HEK293 (cell line): ENCODE data around the gene CD109.

Experiments used
- HOXD13 ChIP-seq: sonication (generic); formaldehyde crosslinking; IDR thresholded peaks from 2 replicates; pipeline ENCODE4 v1.8.0; 2022; ENCODE audit warnings: missing genetic modification reagents, borderline replicate concordance
- KLF9 ChIP-seq: fragments of 450-650 bp; formaldehyde crosslinking; IDR thresholded peaks from 2 replicates; pipeline ENCODE4 v1.5.1; 2016; ENCODE audit warnings: missing biosample characterization, missing genetic modification characterization, low read depth
- MYNN ChIP-seq: fragments of 450-650 bp; formaldehyde crosslinking; IDR thresholded peaks from 2 replicates; pipeline ENCODE4 v1.5.1; 2016; ENCODE audit warnings: missing biosample characterization, missing genetic modification characterization, borderline replicate concordance
- MZF1 ChIP-seq: fragments of 450-650 bp; formaldehyde crosslinking; IDR thresholded peaks from 2 replicates; pipeline ENCODE4 v1.5.1; 2017; ENCODE audit warnings: missing biosample characterization, missing genetic modification characterization, borderline replicate concordance
- OVOL3 ChIP-seq: fragments of 450-650 bp; formaldehyde crosslinking; IDR thresholded peaks from 2 replicates; pipeline ENCODE4 v1.5.1; 2016; ENCODE audit warnings: missing biosample characterization, missing genetic modification characterization
- SP7 ChIP-seq: fragments of 450-650 bp; formaldehyde crosslinking; IDR thresholded peaks from 2 replicates; pipeline ENCODE4 v1.5.1; 2016; ENCODE audit warnings: missing biosample characterization, missing genetic modification characterization
- ZBTB1 ChIP-seq: fragments of 450-650 bp; formaldehyde crosslinking; IDR thresholded peaks from 2 replicates; pipeline ENCODE4 v1.5.1; 2016; ENCODE audit warnings: missing biosample characterization, missing genetic modification characterization
- ZBTB21 ChIP-seq: fragments of 450-650 bp; formaldehyde crosslinking; IDR thresholded peaks from 2 replicates; pipeline ENCODE4 v1.5.1; 2017; ENCODE audit warnings: missing biosample characterization, missing genetic modification characterization
- ZFHX2 ChIP-seq: fragments of 450-650 bp; formaldehyde crosslinking; conservative IDR thresholded peaks from 2 replicates; pipeline ENCODE4 v1.5.1; 2016; ENCODE audit warnings: missing biosample characterization, missing genetic modification characterization
- ZNF114 ChIP-seq: fragments of 450-650 bp; formaldehyde crosslinking; IDR thresholded peaks from 2 replicates; pipeline ENCODE4 v1.5.0; 2017; ENCODE audit warnings: missing biosample characterization, missing genetic modification characterization
- ZNF121 ChIP-seq: fragments of 450-650 bp; formaldehyde crosslinking; IDR thresholded peaks from 2 replicates; pipeline ENCODE4 v1.5.1; 2016; ENCODE audit warnings: missing biosample characterization, missing genetic modification characterization
- ZNF169 ChIP-seq: fragments of 450-650 bp; formaldehyde crosslinking; IDR thresholded peaks from 2 replicates; pipeline ENCODE4 v1.5.1; 2016; ENCODE audit warnings: missing biosample characterization, missing genetic modification characterization
- ZNF202 ChIP-seq: fragments of 450-650 bp; formaldehyde crosslinking; IDR thresholded peaks from 2 replicates; pipeline ENCODE4 v1.5.1; 2016; ENCODE audit warnings: missing biosample characterization, missing genetic modification characterization, borderline replicate concordance
- ZNF292 ChIP-seq: fragments of 450-650 bp; formaldehyde crosslinking; IDR thresholded peaks from 2 replicates; pipeline ENCODE4 v1.5.1; 2016; ENCODE audit warnings: low read depth, missing biosample characterization, missing genetic modification characterization, borderline replicate concordance
- ZNF350 ChIP-seq: fragments of 450-650 bp; formaldehyde crosslinking; IDR thresholded peaks from 2 replicates; pipeline ENCODE4 v1.5.0; 2017; ENCODE audit warnings: missing biosample characterization, mild to moderate bottlenecking, missing genetic modification characterization
- ZNF404 ChIP-seq: fragments of 450-650 bp; formaldehyde crosslinking; IDR thresholded peaks from 2 replicates; pipeline ENCODE4 v1.5.1; 2017; ENCODE audit warnings: missing biosample characterization, missing genetic modification characterization
- ZNF423 ChIP-seq: fragments of 450-650 bp; formaldehyde crosslinking; IDR thresholded peaks from 2 replicates; pipeline ENCODE4 v1.5.1; 2016; ENCODE audit warnings: missing biosample characterization, missing genetic modification characterization
- ZNF48 ChIP-seq: fragments of 450-650 bp; formaldehyde crosslinking; IDR thresholded peaks from 2 replicates; pipeline ENCODE4 v1.5.1; 2016; ENCODE audit warnings: missing biosample characterization, missing genetic modification characterization
- ZNF548 ChIP-seq: fragments of 450-650 bp; formaldehyde crosslinking; IDR thresholded peaks from 2 replicates; pipeline ENCODE4 v1.5.1; 2016; ENCODE audit warnings: missing biosample characterization, missing genetic modification characterization
- ZNF596 ChIP-seq: fragments of 450-650 bp; IDR thresholded peaks from 2 replicates; pipeline ENCODE4 v1.5.0; 2018; ENCODE audit warnings: missing biosample characterization, mild to moderate bottlenecking, missing genetic modification characterization, moderate library complexity
- ZNF623 ChIP-seq: fragments of 450-650 bp; formaldehyde crosslinking; IDR thresholded peaks from 2 replicates; pipeline ENCODE4 v1.5.1; 2016; ENCODE audit warnings: missing biosample characterization, missing genetic modification characterization
- ZNF670 ChIP-seq: fragments of 450-650 bp; formaldehyde crosslinking; IDR thresholded peaks from 2 replicates; pipeline ENCODE4 v1.5.1; 2016; ENCODE audit warnings: missing biosample characterization, missing genetic modification characterization, low read depth
- ZNF701 ChIP-seq: fragments of 450-650 bp; formaldehyde crosslinking; IDR thresholded peaks from 2 replicates; pipeline ENCODE4 v1.5.1; 2016; ENCODE audit warnings: missing biosample characterization, missing genetic modification characterization
- ZNF830 ChIP-seq: fragments of 450-650 bp; IDR thresholded peaks from 2 replicates; pipeline ENCODE4 v1.5.0; 2018; ENCODE audit warnings: missing biosample characterization, missing genetic modification characterization, low read depth, mild to moderate bottlenecking, moderate library complexity
- TF ChIP-seq, protein P1 (sequence below): fragments of 450-650 bp; formaldehyde crosslinking; conservative IDR thresholded peaks from 2 replicates; pipeline ENCODE4 v1.5.1; 2016; ENCODE audit warnings: low read depth, missing biosample characterization, missing genetic modification characterization
- TF ChIP-seq, protein P2 (sequence below): fragments of 450-650 bp; formaldehyde crosslinking; IDR thresholded peaks from 2 replicates; pipeline ENCODE4 v1.5.1; 2017; ENCODE audit warnings: missing biosample characterization, mild to moderate bottlenecking, missing genetic modification characterization, moderate library complexity
- TF ChIP-seq, protein P3 (sequence below): fragments of 450-650 bp; formaldehyde crosslinking; IDR thresholded peaks from 2 replicates; pipeline ENCODE4 v1.5.1; 2016; ENCODE audit warnings: missing biosample characterization, missing genetic modification characterization, borderline replicate concordance

Gene CD109

DNA sequence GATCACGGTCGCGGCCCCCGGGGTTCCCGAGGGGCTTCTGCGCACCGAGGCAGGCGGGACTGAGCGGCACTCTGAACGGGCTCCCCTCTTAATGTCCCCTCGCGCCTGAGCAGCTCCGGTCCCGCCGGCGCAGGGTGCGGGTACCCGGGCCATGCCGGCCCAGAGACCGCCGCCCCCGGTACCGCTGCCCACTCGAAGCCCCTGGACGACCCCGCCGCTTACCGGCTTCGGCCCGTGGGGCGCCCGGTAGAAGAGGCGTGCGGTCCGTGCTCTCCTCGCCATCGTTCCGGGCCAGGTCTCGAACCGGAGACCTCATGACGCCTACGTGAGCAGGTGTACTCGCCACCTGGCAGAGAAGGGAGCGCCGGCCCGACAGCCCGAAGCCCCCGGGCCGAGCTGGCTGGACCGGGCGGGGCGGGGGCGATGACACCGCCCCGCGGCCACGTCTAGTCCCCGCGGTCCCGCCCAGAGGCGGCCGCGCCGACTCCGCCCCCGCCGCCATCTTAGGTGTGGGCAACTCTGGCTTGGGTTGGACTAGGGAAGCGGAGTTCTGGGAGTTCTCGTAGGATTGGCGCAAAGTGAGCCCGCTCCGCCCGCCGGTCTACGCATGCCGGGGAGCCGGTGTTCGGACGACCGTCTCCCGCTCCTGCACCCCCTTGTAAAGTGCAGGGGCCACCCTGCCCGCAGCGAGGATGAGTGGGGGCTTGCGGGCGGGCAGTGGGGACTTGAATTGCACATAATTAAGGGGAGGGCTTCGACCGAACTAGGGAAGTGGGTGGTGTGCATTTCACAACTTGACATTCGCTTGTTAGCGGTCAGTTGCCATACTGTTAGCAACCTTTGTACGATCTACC lies 42.2 kb upstream of the CD109 start, which contains the start of gene SLC17A5 (continued):
- no peak for TF ChIP-seq ZNF548 (tag by site-specific recombination)
- TF ChIP-seq, protein P1, sequence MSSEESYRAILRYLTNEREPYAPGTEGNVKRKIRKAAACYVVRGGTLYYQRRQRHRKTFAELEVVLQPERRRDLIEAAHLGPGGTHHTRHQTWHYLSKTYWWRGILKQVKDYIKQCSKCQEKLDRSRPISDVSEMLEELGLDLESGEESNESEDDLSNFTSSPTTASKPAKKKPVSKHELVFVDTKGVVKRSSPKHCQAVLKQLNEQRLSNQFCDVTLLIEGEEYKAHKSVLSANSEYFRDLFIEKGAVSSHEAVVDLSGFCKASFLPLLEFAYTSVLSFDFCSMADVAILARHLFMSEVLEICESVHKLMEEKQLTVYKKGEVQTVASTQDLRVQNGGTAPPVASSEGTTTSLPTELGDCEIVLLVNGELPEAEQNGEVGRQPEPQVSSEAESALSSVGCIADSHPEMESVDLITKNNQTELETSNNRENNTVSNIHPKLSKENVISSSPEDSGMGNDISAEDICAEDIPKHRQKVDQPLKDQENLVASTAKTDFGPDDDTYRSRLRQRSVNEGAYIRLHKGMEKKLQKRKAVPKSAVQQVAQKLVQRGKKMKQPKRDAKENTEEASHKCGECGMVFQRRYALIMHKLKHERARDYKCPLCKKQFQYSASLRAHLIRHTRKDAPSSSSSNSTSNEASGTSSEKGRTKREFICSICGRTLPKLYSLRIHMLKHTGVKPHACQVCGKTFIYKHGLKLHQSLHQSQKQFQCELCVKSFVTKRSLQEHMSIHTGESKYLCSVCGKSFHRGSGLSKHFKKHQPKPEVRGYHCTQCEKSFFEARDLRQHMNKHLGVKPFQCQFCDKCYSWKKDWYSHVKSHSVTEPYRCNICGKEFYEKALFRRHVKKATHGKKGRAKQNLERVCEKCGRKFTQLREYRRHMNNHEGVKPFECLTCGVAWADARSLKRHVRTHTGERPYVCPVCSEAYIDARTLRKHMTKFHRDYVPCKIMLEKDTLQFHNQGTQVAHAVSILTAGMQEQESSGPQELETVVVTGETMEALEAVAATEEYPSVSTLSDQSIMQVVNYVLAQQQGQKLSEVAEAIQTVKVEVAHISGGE (tag by site-specific recombination) = peak; percentile 60
- TF ChIP-seq ZBTB21 (tag by site-specific recombination) = peak; percentile 63; the same call in 1 of the 2 replicates
- TF ChIP-seq ZNF830 (tag by site-specific recombination) = no peak
- TF ChIP-seq, protein P2, sequence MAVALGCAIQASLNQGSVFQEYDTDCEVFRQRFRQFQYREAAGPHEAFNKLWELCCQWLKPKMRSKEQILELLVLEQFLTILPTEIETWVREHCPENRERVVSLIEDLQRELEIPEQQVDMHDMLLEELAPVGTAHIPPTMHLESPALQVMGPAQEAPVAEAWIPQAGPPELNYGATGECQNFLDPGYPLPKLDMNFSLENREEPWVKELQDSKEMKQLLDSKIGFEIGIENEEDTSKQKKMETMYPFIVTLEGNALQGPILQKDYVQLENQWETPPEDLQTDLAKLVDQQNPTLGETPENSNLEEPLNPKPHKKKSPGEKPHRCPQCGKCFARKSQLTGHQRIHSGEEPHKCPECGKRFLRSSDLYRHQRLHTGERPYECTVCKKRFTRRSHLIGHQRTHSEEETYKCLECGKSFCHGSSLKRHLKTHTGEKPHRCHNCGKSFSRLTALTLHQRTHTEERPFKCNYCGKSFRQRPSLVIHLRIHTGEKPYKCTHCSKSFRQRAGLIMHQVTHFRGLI = no peak
- peak; percentile 79 for TF ChIP-seq SP7 (tag by site-specific recombination)
- no peak for TF ChIP-seq MYNN
- TF ChIP-seq ZNF701 (tag by site-specific recombination) = no peak
- TF ChIP-seq ZNF48 (tag by site-specific recombination) = no peak
- peak; percentile 68; the same call in 1 of the 2 replicates for TF ChIP-seq MZF1 (tag by site-specific recombination)
- no peak for TF ChIP-seq ZBTB1 (tag by site-specific recombination)
- no peak for TF ChIP-seq ZNF350 (tag by site-specific recombination)
- 0 out of 2 replicates have a peak, but pooled peaks have one; percentile 33 for TF ChIP-seq ZNF423 (tag by site-specific recombination)
- TF ChIP-seq KLF9 (tag by site-specific recombination) = peak; percentile 40; the same call in 1 of the 2 replicates
- TF ChIP-seq ZFHX2 = peak; percentile 63
- TF ChIP-seq ZNF292 (tag by site-specific recombination) = no peak
- TF ChIP-seq ZNF670 = no peak
- 0 out of 2 replicates have a peak, but pooled peaks have one; percentile 38 for TF ChIP-seq ZNF596 (tag by site-specific recombination)
- no peak for TF ChIP-seq HOXD13 (CRISPR knock-in tag)
- no peak for TF ChIP-seq ZNF202 (tag by site-specific recombination)
- no peak for TF ChIP-seq ZNF169
- TF ChIP-seq ZNF114 (tag by site-specific recombination) = no peak
- TF ChIP-seq ZNF404 (tag by site-specific recombination) = no peak
- TF ChIP-seq, protein P3, sequence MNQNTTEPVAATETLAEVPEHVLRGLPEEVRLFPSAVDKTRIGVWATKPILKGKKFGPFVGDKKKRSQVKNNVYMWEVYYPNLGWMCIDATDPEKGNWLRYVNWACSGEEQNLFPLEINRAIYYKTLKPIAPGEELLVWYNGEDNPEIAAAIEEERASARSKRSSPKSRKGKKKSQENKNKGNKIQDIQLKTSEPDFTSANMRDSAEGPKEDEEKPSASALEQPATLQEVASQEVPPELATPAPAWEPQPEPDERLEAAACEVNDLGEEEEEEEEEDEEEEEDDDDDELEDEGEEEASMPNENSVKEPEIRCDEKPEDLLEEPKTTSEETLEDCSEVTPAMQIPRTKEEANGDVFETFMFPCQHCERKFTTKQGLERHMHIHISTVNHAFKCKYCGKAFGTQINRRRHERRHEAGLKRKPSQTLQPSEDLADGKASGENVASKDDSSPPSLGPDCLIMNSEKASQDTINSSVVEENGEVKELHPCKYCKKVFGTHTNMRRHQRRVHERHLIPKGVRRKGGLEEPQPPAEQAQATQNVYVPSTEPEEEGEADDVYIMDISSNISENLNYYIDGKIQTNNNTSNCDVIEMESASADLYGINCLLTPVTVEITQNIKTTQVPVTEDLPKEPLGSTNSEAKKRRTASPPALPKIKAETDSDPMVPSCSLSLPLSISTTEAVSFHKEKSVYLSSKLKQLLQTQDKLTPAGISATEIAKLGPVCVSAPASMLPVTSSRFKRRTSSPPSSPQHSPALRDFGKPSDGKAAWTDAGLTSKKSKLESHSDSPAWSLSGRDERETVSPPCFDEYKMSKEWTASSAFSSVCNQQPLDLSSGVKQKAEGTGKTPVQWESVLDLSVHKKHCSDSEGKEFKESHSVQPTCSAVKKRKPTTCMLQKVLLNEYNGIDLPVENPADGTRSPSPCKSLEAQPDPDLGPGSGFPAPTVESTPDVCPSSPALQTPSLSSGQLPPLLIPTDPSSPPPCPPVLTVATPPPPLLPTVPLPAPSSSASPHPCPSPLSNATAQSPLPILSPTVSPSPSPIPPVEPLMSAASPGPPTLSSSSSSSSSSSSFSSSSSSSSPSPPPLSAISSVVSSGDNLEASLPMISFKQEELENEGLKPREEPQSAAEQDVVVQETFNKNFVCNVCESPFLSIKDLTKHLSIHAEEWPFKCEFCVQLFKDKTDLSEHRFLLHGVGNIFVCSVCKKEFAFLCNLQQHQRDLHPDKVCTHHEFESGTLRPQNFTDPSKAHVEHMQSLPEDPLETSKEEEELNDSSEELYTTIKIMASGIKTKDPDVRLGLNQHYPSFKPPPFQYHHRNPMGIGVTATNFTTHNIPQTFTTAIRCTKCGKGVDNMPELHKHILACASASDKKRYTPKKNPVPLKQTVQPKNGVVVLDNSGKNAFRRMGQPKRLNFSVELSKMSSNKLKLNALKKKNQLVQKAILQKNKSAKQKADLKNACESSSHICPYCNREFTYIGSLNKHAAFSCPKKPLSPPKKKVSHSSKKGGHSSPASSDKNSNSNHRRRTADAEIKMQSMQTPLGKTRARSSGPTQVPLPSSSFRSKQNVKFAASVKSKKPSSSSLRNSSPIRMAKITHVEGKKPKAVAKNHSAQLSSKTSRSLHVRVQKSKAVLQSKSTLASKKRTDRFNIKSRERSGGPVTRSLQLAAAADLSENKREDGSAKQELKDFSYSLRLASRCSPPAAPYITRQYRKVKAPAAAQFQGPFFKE (tag by site-specific recombination) = no peak
- TF ChIP-seq ZNF121 (tag by site-specific recombination) = no peak
- TF ChIP-seq OVOL3 (tag by site-specific recombination) = no peak
- TF ChIP-seq ZNF623 (tag by site-specific recombination) = no peak
- TF ChIP-seq, all 188 proteins: peak for 64
